K562 (cell line): ENCODE data around the gene PLCB3. TPM values are rescaled to one million over a fixed set of nuclear protein-coding genes. Genes with fewer than 3 reads are reported as not detected.

ENCODE experiments used
- CCAR2 ChIP-seq: fragments of 200-400 bp; formaldehyde crosslinking; IDR thresholded peaks from 2 replicates; pipeline ENCODE4 v1.6.1; 2017; ENCODE audit warnings: mild to moderate bottlenecking, low read depth, low read length
- CHAMP1 ChIP-seq: fragments of 450-650 bp; IDR thresholded peaks from 2 replicates; pipeline ENCODE4 v1.6.1; 2016; ENCODE audit warnings: mild to moderate bottlenecking
- NFRKB ChIP-seq: fragments of 450-650 bp; IDR thresholded peaks from 2 replicates; pipeline ENCODE4 v1.6.1; 2016; ENCODE audit warnings: low read depth
- ZBTB1 ChIP-seq: sonication (generic); formaldehyde crosslinking; IDR thresholded peaks from 2 replicates; pipeline ENCODE4 v1.8.1; 2023; ENCODE audit warnings: missing genetic modification reagents, low read depth, mild to moderate bottlenecking, borderline replicate concordance
- ZNF146 ChIP-seq: IDR thresholded peaks from one replicate; pipeline ENCODE4 v1.6.1; 2018; ENCODE audit warnings: missing compliant biosample characterization; ENCODE audit not compliant: unreplicated experiment
- ZNF263 ChIP-seq: sonication (generic); formaldehyde crosslinking; IDR thresholded peaks from 2 replicates; pipeline ENCODE4 v1.8.0; 2022; ENCODE audit warnings: mild to moderate bottlenecking, missing genetic modification reagents, borderline replicate concordance
- ZNF318 ChIP-seq, 2 experiments: fragments of 450-650 bp; IDR thresholded peaks; 2 replicates each; pipeline ENCODE4 v1.6.1; 2016; ENCODE audit warnings: mild to moderate bottlenecking in 2 of 2, borderline replicate concordance in 1 of 2, low read depth in 1 of 2, moderate library complexity in 1 of 2
- ZNF589 ChIP-seq: fragments of 200-800 bp; sonication (Bioruptor generic); IDR thresholded peaks from 2 replicates; pipeline ENCODE4 v1.6.1; 2016; ENCODE audit warnings: low read depth, missing genetic modification characterization, missing compliant biosample characterization
- ZNF592 ChIP-seq: fragments of 450-650 bp; IDR thresholded peaks from 2 replicates; pipeline ENCODE4 v1.6.1; 2017; ENCODE audit warnings: antibody characterized with exemption, mild to moderate bottlenecking
- ZNF695 ChIP-seq: fragments of 450-650 bp; formaldehyde crosslinking; IDR thresholded peaks from 2 replicates; pipeline ENCODE4 v1.4.0; 2020; ENCODE audit warnings: mild to moderate bottlenecking, moderate library complexity
- ZNF785 ChIP-seq: fragments of 250-450 bp; sonication (Bioruptor Pico); IDR thresholded peaks from 2 replicates; pipeline ENCODE4 v1.4.0; 2020; ENCODE audit warnings: mild to moderate bottlenecking
- polyA plus RNA-seq, 8 experiments: library from polyadenylated mRNA; depleted of rRNA in 4 of 8; stranded (reverse) in 5 of 8; unstranded in 3 of 8; fragments of >200 nt; fragmentation: Nextera tagmentation in 2 of 8; fragmentation: Illumina TruSeq in 1 of 8; extraction: Ambion mirVana in 2 of 8; extraction: Trizol in 1 of 8; gene quantifications; 2 replicates each; pipeline versions ENCODE4 v1.2.1 to v1.2.3, GENCODE V29; 2011 to 2014; ENCODE audit warnings: inconsistent platforms in 1 of 8, missing spikeins in 1 of 8
- total RNA-seq, 7 experiments: library from RNA; depleted of rRNA in 6 of 7; stranded (reverse); fragments of >200 nt in 6 of 7; fragmentation: Illumina TruSeq in 2 of 7; extraction: Trizol in 2 of 7; gene quantifications; 2 replicates each; pipeline versions ENCODE4 v1.2.1 to v1.2.3, GENCODE V29; 2011 to 2021; ENCODE audit warnings: low replicate concordance in 1 of 7

Gene PLCB3
- total and polyA plus RNA-seq, 9 of the 15 experiments (the other 6 are each of a cell fraction or from before 2014, with no cell fraction given), result 0.31 to 44.8 (median 14.6) TPM

- TF ChIP-seq CHAMP1 (no peak), ZNF589 (CRISPR knock-in tag) (no peak), CCAR2 (no peak), ZNF263 (CRISPR knock-in tag) (no peak), ZNF146 (no peak), ZNF592 (no peak), ZBTB1 (CRISPR knock-in tag) (no peak), NFRKB (peak; percentile 57; the same call in 1 of the 2 replicates), ZNF318 (IDR thresholded peaks at IDR 0.05; ENCODE audit: borderline replicate concordance in 1 of 2, low read depth in 1 of 2) (no peak), ZNF785 (CRISPR knock-in tag) (no peak), ZNF695 (CRISPR knock-in tag) (no peak)
These were observed 33.9 kb downstream of the PLCB3 start, which contains the start of gene GPR137 (continued) for GRCh38 chr11:64284962-64285884.
